Neural cell (in vitro differentiated cells): ENCODE results near the gene TAB2. TPM values are rescaled to one million over a fixed set of nuclear protein-coding genes. Genes with fewer than 3 reads are reported as not detected.

Experiments used
- H2AFZ ChIP-seq: fragments of 200-600, 300-800 bp; sonication (generic), shearing (Covaris generic); 2 replicates; pipeline ENCODE4 v1.6.0; 2014; ENCODE audit warnings: low read depth, mild to moderate bottlenecking, antibody characterized with exemption, low read length, moderate library complexity
- H3F3A ChIP-seq: fragments of 200-600 bp; shearing (Covaris generic); 2 replicates; pipeline ENCODE4 v1.6.1; 2016; ENCODE audit warnings: mild to moderate bottlenecking, moderate library complexity, mixed read lengths, antibody characterized with exemption, low read length; ENCODE audit not compliant: insufficient read depth, poor library complexity, severe bottlenecking
- H3K27ac ChIP-seq: fragments of 200-600, 300-800 bp; sonication (generic), shearing (Covaris generic); 2 replicates; pipeline ENCODE4 v1.5.1; 2014; ENCODE audit warnings: mild to moderate bottlenecking, low read length, moderate library complexity
- H3K27me3 ChIP-seq: fragments of 300-800, 200-600 bp; sonication (generic), shearing (Covaris generic); 2 replicates; pipeline ENCODE4 v1.6.0; 2014; ENCODE audit warnings: mild to moderate bottlenecking, low read depth, low read length, moderate library complexity; ENCODE audit not compliant: insufficient read depth
- H3K36me3 ChIP-seq: fragments of 300-800, 200-600 bp; sonication (generic), shearing (Covaris generic); 2 replicates; pipeline ENCODE4 v1.5.1; 2014; ENCODE audit warnings: mild to moderate bottlenecking, antibody characterized with exemption, low read length, moderate library complexity; ENCODE audit not compliant: insufficient read depth
- H3K4me2 ChIP-seq: fragments of 300-800, 200-600 bp; sonication (generic), shearing (Covaris generic); 2 replicates; pipeline ENCODE4 v1.6.0; 2014; ENCODE audit warnings: mild to moderate bottlenecking, low read length
- H3K4me3 ChIP-seq: fragments of 300-800, 200-600 bp; sonication (generic), shearing (Covaris generic); 2 replicates; pipeline ENCODE4 v1.5.1; 2014; ENCODE audit warnings: mild to moderate bottlenecking, low read length, moderate library complexity
- H3K79me2 ChIP-seq: fragments of 200-600 bp; shearing (Covaris generic); replicated peaks from 2 replicates; pipeline ENCODE4 v1.6.0; 2014; ENCODE audit warnings: mild to moderate bottlenecking, low read length, moderate library complexity; ENCODE audit not compliant: insufficient read depth
- H3K9ac ChIP-seq: fragments of 300-800, 200-600 bp; sonication (generic), shearing (Covaris generic); 2 replicates; pipeline ENCODE4 v1.6.1; 2016; ENCODE audit warnings: mild to moderate bottlenecking, low read length, mixed read lengths
- H3K9me2 ChIP-seq: fragments of 200-600 bp; shearing (Covaris generic); 2 replicates; pipeline ENCODE4 v1.6.1; 2016; ENCODE audit warnings: mild to moderate bottlenecking, low read length, mixed read lengths; ENCODE audit not compliant: insufficient read depth
- H3K9me3 ChIP-seq: fragments of 200-600, 300-800 bp; sonication (generic), shearing (Covaris generic); 2 replicates; pipeline ENCODE4 v1.6.1; 2016; ENCODE audit warnings: mild to moderate bottlenecking, mixed run types, low read length, moderate library complexity, mixed read lengths
- H4K20me1 ChIP-seq: fragments of 200-600 bp; shearing (Covaris generic); 2 replicates; pipeline ENCODE4 v1.6.1; 2016; ENCODE audit warnings: mild to moderate bottlenecking, mixed run types; ENCODE audit not compliant: insufficient read depth
- CTCF ChIP-seq: fragments of 450-650 bp; IDR thresholded peaks from 2 replicates; pipeline ENCODE4 v1.5.1; 2014; ENCODE audit warnings: antibody characterized with exemption, mild to moderate bottlenecking, moderate library complexity; ENCODE audit not compliant: poor library complexity, severe bottlenecking
- EP300 ChIP-seq: fragments of 450-650 bp; conservative IDR thresholded peaks from 2 replicates; pipeline ENCODE4 v1.6.1; 2014; ENCODE audit warnings: antibody characterized with exemption, mild to moderate bottlenecking, moderate library complexity; ENCODE audit not compliant: poor library complexity, severe bottlenecking
- EZH2 ChIP-seq: fragments of 200-600, 300-800 bp; shearing (Covaris generic), sonication (generic); IDR thresholded peaks from 2 replicates; pipeline ENCODE4 v1.6.1; 2014; ENCODE audit warnings: antibody characterized with exemption, low read length, borderline replicate concordance, mild to moderate bottlenecking; ENCODE audit not compliant: insufficient read depth, poor library complexity, severe bottlenecking
- MXI1 ChIP-seq: fragments of 450-650 bp; conservative IDR thresholded peaks from 2 replicates; pipeline ENCODE4 v1.6.1; 2014; ENCODE audit warnings: antibody characterized with exemption, mild to moderate bottlenecking; ENCODE audit not compliant: poor library complexity, severe bottlenecking
- POLR2AphosphoS5 ChIP-seq: IDR thresholded peaks from 2 replicates; pipeline ENCODE4 v1.6.1; 2012
- RAD21 ChIP-seq: fragments of 450-650 bp; conservative IDR thresholded peaks from 2 replicates; pipeline ENCODE4 v1.6.1; 2014; ENCODE audit warnings: antibody characterized with exemption, mild to moderate bottlenecking, moderate library complexity
- REST ChIP-seq: IDR thresholded peaks from 2 replicates; pipeline ENCODE4 v1.6.1; 2012; ENCODE audit warnings: borderline replicate concordance
- SMC3 ChIP-seq: fragments of 450-650 bp; conservative IDR thresholded peaks from 2 replicates; pipeline ENCODE4 v1.6.1; 2014; ENCODE audit warnings: antibody characterized with exemption, mild to moderate bottlenecking, moderate library complexity; ENCODE audit not compliant: poor library complexity
- TAF1 ChIP-seq: IDR thresholded peaks from 2 replicates; pipeline ENCODE4 v1.6.1; 2012; ENCODE audit warnings: low read depth
- polyA minus RNA-seq: library from RNA; depleted of rRNA, polyadenylated mRNA; stranded (reverse); fragments of >200 nt; gene quantifications from 2 replicates; pipeline ENCODE4 v1.2.3, GENCODE V29; 2014
- polyA plus RNA-seq: library from polyadenylated mRNA; depleted of rRNA; stranded (reverse); fragments of >200 nt; gene quantifications from 2 replicates; pipeline ENCODE4 v1.2.3, GENCODE V29; 2014

The TAB2 gene, protein sequence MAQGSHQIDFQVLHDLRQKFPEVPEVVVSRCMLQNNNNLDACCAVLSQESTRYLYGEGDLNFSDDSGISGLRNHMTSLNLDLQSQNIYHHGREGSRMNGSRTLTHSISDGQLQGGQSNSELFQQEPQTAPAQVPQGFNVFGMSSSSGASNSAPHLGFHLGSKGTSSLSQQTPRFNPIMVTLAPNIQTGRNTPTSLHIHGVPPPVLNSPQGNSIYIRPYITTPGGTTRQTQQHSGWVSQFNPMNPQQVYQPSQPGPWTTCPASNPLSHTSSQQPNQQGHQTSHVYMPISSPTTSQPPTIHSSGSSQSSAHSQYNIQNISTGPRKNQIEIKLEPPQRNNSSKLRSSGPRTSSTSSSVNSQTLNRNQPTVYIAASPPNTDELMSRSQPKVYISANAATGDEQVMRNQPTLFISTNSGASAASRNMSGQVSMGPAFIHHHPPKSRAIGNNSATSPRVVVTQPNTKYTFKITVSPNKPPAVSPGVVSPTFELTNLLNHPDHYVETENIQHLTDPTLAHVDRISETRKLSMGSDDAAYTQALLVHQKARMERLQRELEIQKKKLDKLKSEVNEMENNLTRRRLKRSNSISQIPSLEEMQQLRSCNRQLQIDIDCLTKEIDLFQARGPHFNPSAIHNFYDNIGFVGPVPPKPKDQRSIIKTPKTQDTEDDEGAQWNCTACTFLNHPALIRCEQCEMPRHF
- polyA plus RNA-seq: 27.6 and 29.4 TPM in 2 replicates
- 55.0 and 68.0 TPM in 2 replicates for polyA minus RNA-seq

DNA sequence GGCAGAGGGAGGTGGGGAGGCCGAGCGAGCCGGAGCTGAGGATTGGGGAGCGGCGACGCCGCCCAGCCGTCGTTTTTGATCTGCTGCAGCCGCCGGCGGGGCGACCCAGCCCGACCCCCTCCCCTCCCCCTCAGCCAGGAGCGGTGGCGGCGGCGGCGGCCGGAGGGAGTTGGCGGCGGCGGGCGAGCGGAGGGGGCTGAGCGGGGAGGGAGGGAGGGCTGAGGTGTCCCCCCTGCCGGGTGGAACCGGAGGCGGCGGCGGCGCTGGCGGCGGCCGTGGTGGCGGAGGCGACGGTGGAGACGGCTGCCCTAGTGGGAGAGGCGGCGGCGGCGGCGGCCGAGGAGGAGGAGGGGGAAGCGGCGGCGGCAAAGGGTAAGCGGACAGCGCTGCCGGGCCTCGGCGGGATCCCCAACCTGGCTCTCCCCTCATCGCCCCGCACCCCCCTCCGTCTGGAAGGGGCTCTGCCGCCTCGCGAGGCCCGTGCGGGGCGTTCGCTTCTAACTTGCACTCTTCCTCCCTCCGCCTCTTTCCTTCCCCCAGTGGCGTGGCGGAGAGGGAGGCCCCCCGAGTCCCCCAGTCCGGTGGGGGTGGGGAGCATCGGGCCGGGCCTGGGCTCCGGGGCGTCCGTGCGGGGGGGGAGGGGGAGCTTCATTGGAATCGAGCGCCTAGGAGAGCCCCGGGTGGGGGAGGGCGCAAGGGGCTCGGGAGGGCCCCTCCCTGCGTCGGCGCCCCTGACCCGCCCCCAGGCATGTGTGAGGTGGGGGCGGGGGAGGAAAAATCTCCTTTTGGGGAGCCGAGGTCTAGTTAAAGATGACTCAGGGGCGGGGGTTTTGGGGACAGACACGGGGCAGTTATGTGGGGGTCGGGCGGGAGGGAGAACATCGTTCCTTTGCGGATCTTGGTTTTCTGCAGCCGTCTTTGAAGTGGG lies at the start of gene TAB2:
Gene TAB2 (plus strand): TSS at position 69 of the 928 bp plus-strand sequence. CDS start 52,286 bp downstream, outside the sequence.
- H3K27ac ChIP-seq: peak within 1 kb of the TSS; percentile 91

DNA sequence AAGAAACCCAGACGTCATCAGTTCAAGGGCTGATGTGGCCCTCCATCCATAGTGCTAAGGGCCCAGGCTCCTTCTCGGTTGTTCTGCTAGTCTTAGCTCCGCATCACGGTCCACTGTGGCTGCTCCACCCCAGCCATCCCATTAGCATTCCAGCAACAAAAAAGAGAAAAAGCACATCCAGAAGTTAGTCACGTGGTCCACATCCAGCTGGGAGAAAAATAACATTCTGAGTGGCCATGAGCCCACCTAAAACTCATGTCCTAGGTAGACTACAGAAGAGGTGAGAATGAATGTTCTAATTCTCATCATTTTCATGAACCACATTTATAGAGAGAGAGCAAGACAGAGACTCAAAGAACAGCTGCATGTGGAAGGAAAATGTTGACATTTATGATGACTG lies 49.4 kb upstream of the TAB2 start:
- Histone ChIP-seq H4K20me1 (no peaks in the 10 kb centered on the region), H2AFZ (no peak overlapping the region), H3K79me2 (no peaks in the 10 kb centered on the region), H3K36me3 (no peaks in the 10 kb centered on the region), H3K4me2 (no peak overlapping the region), H3K9me2 (no peaks in the 10 kb centered on the region), H3K9me3 (no peaks in the 10 kb centered on the region), H3K27me3 (no peaks in the 10 kb centered on the region), H3K9ac (no peak overlapping the region), H3K27ac (no peak overlapping the region), H3F3A (no peaks in the 10 kb centered on the region), H3K4me3 (no peak overlapping the region)
- TF ChIP-seq MXI1 (no peak), CTCF (no peak), EZH2 (no peak), RAD21 (no peak), EP300 (no peak), POLR2AphosphoS5 (no peak), REST (no peak), TAF1 (no peak), SMC3 (no peak)

More for the DNA sequence above, at the start of gene TAB2:
- TF ChIP-seq EP300 (peak; percentile 12), MXI1 (peak; percentile 0), EZH2 (no peak)
- H3K9me3 ChIP-seq: no peaks in the 10 kb centered on the region
- H3K27me3 ChIP-seq: no peaks in the 10 kb centered on the region
- peak within 1 kb of the TSS; percentile 83 for H3K4me3 ChIP-seq
- H3K9me2 ChIP-seq: no peaks in the 10 kb centered on the region
- H3K79me2 ChIP-seq: peaks cover 46% of the 10 kb centered on the region
- H3K36me3 ChIP-seq: no peaks in the 10 kb centered on the region
- peaks cover 2% of the 10 kb centered on the region for H4K20me1 ChIP-seq
- peak within 1 kb of the TSS; percentile 90 for H3K4me2 ChIP-seq
- H2AFZ ChIP-seq: peak within 1 kb of the TSS; percentile 62
- peak within 1 kb of the TSS; percentile 91 for H3K9ac ChIP-seq
- peaks cover 5% of the 10 kb centered on the region for H3F3A ChIP-seq
